ENCODE results near the gene TRABD2B. TPM values are rescaled to one million over a fixed set of nuclear protein-coding genes. Genes with fewer than 3 reads are reported as not detected.

The TRABD2B gene
- total and polyA plus RNA-seq, 2 of the 13 experiments (the other 11 are each of a cell fraction or from before 2014, with no cell fraction given) = 0.04 TPM; not detected in 1

DNA sequence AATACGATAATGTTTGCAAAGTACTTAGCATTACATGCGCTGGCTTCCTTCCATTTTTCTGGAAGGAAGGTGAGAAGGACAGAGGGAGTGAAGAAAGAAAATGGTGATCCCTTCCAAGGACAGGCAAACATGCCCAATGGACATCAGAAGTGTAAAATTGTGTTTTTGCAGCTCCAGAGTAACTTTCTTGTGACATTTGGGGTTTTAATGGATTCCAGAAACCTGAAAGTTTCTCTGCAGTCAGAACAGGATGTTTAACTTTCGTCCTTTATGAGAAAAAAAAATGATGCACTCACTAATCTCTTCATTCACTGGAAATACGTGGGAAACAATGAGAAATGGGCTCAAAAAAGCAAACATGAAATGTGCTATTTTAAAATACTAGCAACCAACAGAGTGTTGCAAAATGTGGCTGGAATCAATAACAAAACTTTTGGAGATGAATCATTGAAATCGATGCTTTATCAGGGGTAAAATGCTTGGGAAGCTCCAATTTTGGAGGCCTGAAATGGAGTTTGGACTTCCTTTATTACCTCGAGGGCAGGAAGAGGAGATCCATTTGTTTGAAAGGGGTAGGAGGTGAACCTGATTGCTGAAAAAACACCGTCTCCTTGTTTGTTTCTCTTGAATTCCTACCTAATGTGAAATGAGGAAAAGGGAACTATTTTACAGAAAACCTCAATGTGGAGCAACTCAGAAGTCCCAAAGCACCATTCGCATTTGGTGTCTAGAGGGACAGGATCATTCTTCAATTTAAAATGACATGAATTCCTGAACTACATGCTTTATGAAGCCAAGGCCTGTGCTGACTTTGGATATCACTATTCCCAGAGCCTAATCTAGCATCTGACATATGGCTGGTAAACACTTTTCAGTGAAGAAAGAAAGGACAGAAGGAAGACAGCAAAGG is 129.5 kb downstream of the TRABD2B start:
- WGBS (ENCODE audit: low lambda C conversion rate) = 19% methylated on average over 8 of the region's 8 CpGs
- Histone ChIP-seq H3K79me2 (ENCODE audit: insufficient read depth, low read length) (no peaks in the 10 kb centered on the region), H3K4me1 (ENCODE audit: insufficient read depth, low read length) (peaks cover 91% of the 10 kb centered on the region), H3K4me2 (ENCODE audit: low read depth, low read length) (peak overlapping the region; percentile 84), H3K9me3 (ENCODE audit: low read length) (no peaks in the 10 kb centered on the region), H3K4me3 (replicated peaks in 1 of 3; ENCODE audit: insufficient read depth in 1 of 3, low read depth in 2 of 3, low read length in 3 of 3) (peak overlapping the region in 1 of 3 experiments; percentile 12; a peak in 1 of 6 replicates), H2AFZ (ENCODE audit: low read length) (no peak overlapping the region), H3K9ac (ENCODE audit: insufficient read depth, low read depth, low read length) (peak overlapping the region; percentile 41), H3K27ac (ENCODE audit: extremely low read length, insufficient read depth, low read length) (peak overlapping the region; percentile 97), H3K36me3 (replicated peaks in 1 of 2; ENCODE audit: control insufficient read depth in 1 of 2, insufficient read depth in 2 of 2, low read length in 2 of 2) (no peaks in the 10 kb centered on the region), H4K20me1 (ENCODE audit: insufficient read depth, low read length) (no peaks in the 10 kb centered on the region), H3K27me3 (ENCODE audit: control insufficient read depth in 1 of 2, insufficient read depth in 2 of 2, low read length in 2 of 2) (no peaks in the 10 kb centered on the region)
- no TSS peak for BruUV-seq (replicated peaks)
- POLR2A ChIA-PET = interaction anchor here (0.9 to 2.6 kb wide), 12 partner anchors 9 to 51 kb away, joined by 3 to 44 read pairs (median 5); no protein-coding TSS in a partner anchor
- CTCF ChIA-PET (ENCODE audit: low intra/inter-chr PET ratio, low total read pairs) = no interaction called here
- FAIRE-seq = no peak
- no peak for ATAC-seq
- in situ Hi-C loops (cut with HindIII; ENCODE audit: extremely low pct_ligation_motif_present, low pct_unique_long_range_greater_than_20kb) (no loop called here), intact Hi-C loops (cut with micrococcal nuclease; ENCODE audit: unreplicated experiment) (loop anchor here (1.0 to 5.0 kb wide), 2 partner anchors 46 to 65 kb away; no protein-coding TSS in a partner anchor)
- DNase-seq (ENCODE audit: low spot score) = peak; percentile 56
- TF ChIP-seq ZNF292 (CRISPR knock-in tag; IDR thresholded peaks at IDR 0.05; ENCODE audit: borderline replicate concordance, low read depth) (0 out of 2 replicates have a peak, but pooled peaks have one; percentile 21), ZNF577 (CRISPR knock-in tag; IDR thresholded peaks at IDR 0.05; ENCODE audit: borderline replicate concordance, low read depth) (no peak), REPIN1 (CRISPR knock-in tag; IDR thresholded peaks at IDR 0.05; ENCODE audit: borderline replicate concordance, low read depth) (0 out of 2 replicates have a peak, but pooled peaks have one; percentile 37), NR2F2 (IDR thresholded peaks at IDR 0.05; ENCODE audit: borderline replicate concordance, low read depth) (peak; percentile 76), ZFP1 (CRISPR knock-in tag; IDR thresholded peaks at IDR 0.05) (0 out of 2 replicates have a peak, but pooled peaks have one; percentile 4), GATA4 (IDR thresholded peaks at IDR 0.05; ENCODE audit: borderline replicate concordance, low read depth) (peak; percentile 92; the same call in 1 of the 2 replicates), ZFP41 (CRISPR knock-in tag; IDR thresholded peaks at IDR 0.05; ENCODE audit: borderline replicate concordance) (no peak), FOSL2 (CRISPR knock-in tag; IDR thresholded peaks at IDR 0.05) (peak; percentile 87), NBN (conservative IDR thresholded peaks at IDR 0.05) (no peak), ZMYM2 (CRISPR knock-in tag; IDR thresholded peaks at IDR 0.05) (no peak), SOX13 (IDR thresholded peaks at IDR 0.05) (no peak), SOX13 (CRISPR knock-in tag; conservative IDR thresholded peaks at IDR 0.05 in 1 of 2, IDR thresholded peaks at IDR 0.05 in 1 of 2) (peak in 1 of 2 experiments; percentile 29; a peak in 1 of 4 replicates), MTF2 (CRISPR knock-in tag; IDR thresholded peaks at IDR 0.05; ENCODE audit: borderline replicate concordance) (0 out of 2 replicates have a peak, but pooled peaks have one; percentile 31), HES4 (CRISPR knock-in tag; IDR thresholded peaks at IDR 0.05; ENCODE audit: borderline replicate concordance) (no peak), ZBTB21 (CRISPR knock-in tag; IDR thresholded peaks at IDR 0.05) (no peak), PHF21A (CRISPR knock-in tag; IDR thresholded peaks at IDR 0.05) (peak; percentile 54; the same call in 1 of the 2 replicates), MXI1 (IDR thresholded peaks at IDR 0.05; ENCODE audit: borderline replicate concordance, low read depth, low read length) (no peak)
- TF ChIP-seq, protein P1, sequence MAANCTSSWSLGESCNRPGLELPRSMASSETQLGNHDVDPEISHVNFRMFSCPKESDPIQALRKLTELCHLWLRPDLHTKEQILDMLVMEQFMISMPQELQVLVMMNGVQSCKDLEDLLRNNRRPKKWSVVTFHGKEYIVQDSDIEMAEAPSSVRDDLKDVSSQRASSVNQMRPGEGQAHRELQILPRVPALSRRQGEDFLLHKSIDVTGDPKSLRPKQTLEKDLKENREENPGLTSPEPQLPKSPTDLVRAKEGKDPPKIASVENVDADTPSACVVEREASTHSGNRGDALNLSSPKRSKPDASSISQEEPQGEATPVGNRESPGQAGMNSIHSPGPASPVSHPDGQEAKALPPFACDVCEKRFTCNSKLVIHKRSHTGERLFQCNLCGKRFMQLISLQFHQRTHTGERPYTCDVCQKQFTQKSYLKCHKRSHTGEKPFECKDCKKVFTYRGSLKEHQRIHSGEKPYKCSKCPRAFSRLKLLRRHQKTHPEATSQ (CRISPR knock-in tag; IDR thresholded peaks at IDR 0.05; ENCODE audit: borderline replicate concordance) = no peak
- TF ChIP-seq, protein P2, sequence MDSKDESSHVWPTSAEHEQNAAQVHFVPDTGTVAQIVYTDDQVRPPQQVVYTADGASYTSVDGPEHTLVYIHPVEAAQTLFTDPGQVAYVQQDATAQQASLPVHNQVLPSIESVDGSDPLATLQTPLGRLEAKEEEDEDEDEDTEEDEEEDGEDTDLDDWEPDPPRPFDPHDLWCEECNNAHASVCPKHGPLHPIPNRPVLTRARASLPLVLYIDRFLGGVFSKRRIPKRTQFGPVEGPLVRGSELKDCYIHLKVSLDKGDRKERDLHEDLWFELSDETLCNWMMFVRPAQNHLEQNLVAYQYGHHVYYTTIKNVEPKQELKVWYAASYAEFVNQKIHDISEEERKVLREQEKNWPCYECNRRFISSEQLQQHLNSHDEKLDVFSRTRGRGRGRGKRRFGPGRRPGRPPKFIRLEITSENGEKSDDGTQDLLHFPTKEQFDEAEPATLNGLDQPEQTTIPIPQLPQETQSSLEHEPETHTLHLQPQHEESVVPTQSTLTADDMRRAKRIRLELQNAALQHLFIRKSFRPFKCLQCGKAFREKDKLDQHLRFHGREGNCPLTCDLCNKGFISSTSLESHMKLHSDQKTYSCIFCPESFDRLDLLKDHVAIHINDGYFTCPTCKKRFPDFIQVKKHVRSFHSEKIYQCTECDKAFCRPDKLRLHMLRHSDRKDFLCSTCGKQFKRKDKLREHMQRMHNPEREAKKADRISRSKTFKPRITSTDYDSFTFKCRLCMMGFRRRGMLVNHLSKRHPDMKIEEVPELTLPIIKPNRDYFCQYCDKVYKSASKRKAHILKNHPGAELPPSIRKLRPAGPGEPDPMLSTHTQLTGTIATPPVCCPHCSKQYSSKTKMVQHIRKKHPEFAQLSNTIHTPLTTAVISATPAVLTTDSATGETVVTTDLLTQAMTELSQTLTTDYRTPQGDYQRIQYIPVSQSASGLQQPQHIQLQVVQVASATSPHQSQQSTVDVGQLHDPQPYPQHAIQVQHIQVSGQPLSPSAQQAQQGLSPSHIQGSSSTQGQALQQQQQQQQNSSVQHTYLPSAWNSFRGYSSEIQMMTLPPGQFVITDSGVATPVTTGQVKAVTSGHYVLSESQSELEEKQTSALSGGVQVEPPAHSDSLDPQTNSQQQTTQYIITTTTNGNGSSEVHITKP (CRISPR knock-in tag; IDR thresholded peaks at IDR 0.05; ENCODE audit: low read depth) = no peak
